GM12878 (cell line): ENCODE measurements around the gene DMD. TPM values are rescaled to one million over a fixed set of nuclear protein-coding genes. Genes with fewer than 3 reads are reported as not detected.

Source experiments
- ATF7 ChIP-seq: fragments of 450-650 bp; IDR thresholded peaks from 2 replicates; pipeline ENCODE4 v1.6.1; 2016; ENCODE audit warnings: low read depth, mild to moderate bottlenecking
- BCLAF1 ChIP-seq: fragments of 450-650 bp; IDR thresholded peaks from 2 replicates; pipeline ENCODE4 v1.6.1; 2017; ENCODE audit warnings: antibody characterized with exemption, mild to moderate bottlenecking, moderate library complexity
- CBX5 ChIP-seq: sonication (generic); IDR thresholded peaks from 2 replicates; pipeline ENCODE4 v1.6.1; 2016; ENCODE audit warnings: low read depth, moderate library complexity, mild to moderate bottlenecking, inconsistent platforms
- EGR1 ChIP-seq, 2 experiments: IDR thresholded peaks; 1 replicate in 1 of 2; 2 replicates in 1 of 2; pipeline ENCODE4 v1.6.1; 2011 to 2012; ENCODE audit warnings: low read depth in 2 of 2, low read length in 2 of 2, borderline replicate concordance in 1 of 2, mild to moderate bottlenecking in 1 of 2, moderate library complexity in 1 of 2
- EP300 ChIP-seq, 2 experiments: fragments of 150-350 bp in 1 of 2; IDR thresholded peaks; 2 replicates each; pipeline ENCODE4 v1.6.1; 2011 to 2012; ENCODE audit warnings: low read depth in 2 of 2, low read length in 2 of 2, borderline replicate concordance in 1 of 2, improper control_type of control experiment in 1 of 2, inconsistent platforms in 1 of 2; ENCODE audit not compliant: control insufficient read depth in 1 of 2
- FOXM1 ChIP-seq: IDR thresholded peaks from 2 replicates; pipeline ENCODE4 v1.6.1; 2012; ENCODE audit warnings: low read depth, mild to moderate bottlenecking, inconsistent platforms, low read length, moderate library complexity
- HDGF ChIP-seq: fragments of 450-650 bp; IDR thresholded peaks from 2 replicates; pipeline ENCODE4 v1.6.1; 2016; ENCODE audit warnings: antibody characterized with exemption
- IKZF1 ChIP-seq: fragments of 450-650 bp; conservative IDR thresholded peaks from 2 replicates; pipeline ENCODE4 v1.6.1; 2017; ENCODE audit warnings: antibody characterized with exemption, mild to moderate bottlenecking
- KAT2A ChIP-seq: conservative IDR thresholded peaks from 2 replicates; pipeline ENCODE4 v1.6.1; 2011; ENCODE audit warnings: low read depth, low read length; ENCODE audit not compliant: control insufficient read depth
- MEF2A ChIP-seq: IDR thresholded peaks from 2 replicates; pipeline ENCODE4 v1.6.1; 2011; ENCODE audit warnings: low read depth, mild to moderate bottlenecking, low read length, moderate library complexity; ENCODE audit not compliant: insufficient read depth
- NFIC ChIP-seq: IDR thresholded peaks from 2 replicates; pipeline ENCODE4 v1.6.1; 2012; ENCODE audit warnings: low read depth, mild to moderate bottlenecking, inconsistent platforms, low read length, moderate library complexity
- PAX5 ChIP-seq: IDR thresholded peaks from 2 replicates; pipeline ENCODE4 v1.6.1; 2011; ENCODE audit warnings: low read depth, low read length, borderline replicate concordance
- RUNX3 ChIP-seq: IDR thresholded peaks from 2 replicates; pipeline ENCODE4 v1.6.1; 2012; ENCODE audit warnings: low read length, inconsistent platforms
- TCF3 ChIP-seq: IDR thresholded peaks from 2 replicates; pipeline ENCODE4 v1.6.1; 2012; ENCODE audit warnings: low read depth, mild to moderate bottlenecking, low read length, borderline replicate concordance; ENCODE audit not compliant: insufficient read depth
- polyA plus RNA-seq, 11 experiments: library from polyadenylated mRNA; depleted of rRNA in 4 of 11; unstranded in 6 of 11; stranded (reverse) in 5 of 11; fragments of >200 nt; fragmentation: Nextera tagmentation in 4 of 11; fragmentation: Illumina TruSeq in 1 of 11; extraction: Ambion mirVana in 4 of 11; extraction: Trizol in 1 of 11; gene quantifications; 1 replicate in 1 of 11; 2 replicates in 10 of 11; pipeline versions ENCODE4 v1.2.1 to v1.2.3, GENCODE V29; 2011 to 2016; ENCODE audit warnings: inconsistent platforms in 2 of 11, missing spikeins in 2 of 11, low read depth in 1 of 11
- total RNA-seq, 4 experiments: library from RNA; depleted of rRNA in 3 of 4; stranded (reverse); fragments of >200 nt in 3 of 4; fragmentation: Illumina TruSeq in 1 of 4; extraction: Trizol in 1 of 4; gene quantifications; 2 replicates each; pipeline versions ENCODE4 v1.2.1 to v1.2.3, GENCODE V29; 2013 to 2021
- TF ChIP-seq, protein P1 (sequence below): IDR thresholded peaks from 2 replicates; pipeline ENCODE4 v1.6.1; 2012; ENCODE audit warnings: low read length, inconsistent platforms

DMD gene
- total and polyA plus RNA-seq, 10 of the 15 experiments (the other 5 are each of a cell fraction or from before 2014, with no cell fraction given), result 1.4 to 24.3 (median 4.3) TPM

- TF ChIP-seq HDGF (no peak), ATF7 (peak; percentile 53; the same call in 1 of the 2 replicates), BCLAF1 (no peak), FOXM1 (peak; percentile 68; the same call in 1 of the 2 replicates), CBX5 (no peak), EGR1 (IDR thresholded peaks at IDR 0.05; ENCODE audit: borderline replicate concordance in 1 of 2, low read depth in 2 of 2, low read length in 2 of 2) (peak; percentile 57 to 94), KAT2A (no peak), NFIC (peak; percentile 47; the same call in 1 of the 2 replicates), TCF3 (peak; percentile 51; the same call in 1 of the 2 replicates), IKZF1 (no peak; the same call in 1 of the 2 replicates), RUNX3 (peak; percentile 82), EP300 (IDR thresholded peaks at IDR 0.05; ENCODE audit: borderline replicate concordance in 1 of 2, control insufficient read depth in 1 of 2, low read depth in 2 of 2, low read length in 2 of 2) (peak; percentile 49 to 63; a peak in 2 of 4 replicates), PAX5 (peak; percentile 77; the same call in 1 of the 2 replicates), MEF2A (peak; percentile 76; the same call in 1 of the 2 replicates)
- TF ChIP-seq, protein P1, sequence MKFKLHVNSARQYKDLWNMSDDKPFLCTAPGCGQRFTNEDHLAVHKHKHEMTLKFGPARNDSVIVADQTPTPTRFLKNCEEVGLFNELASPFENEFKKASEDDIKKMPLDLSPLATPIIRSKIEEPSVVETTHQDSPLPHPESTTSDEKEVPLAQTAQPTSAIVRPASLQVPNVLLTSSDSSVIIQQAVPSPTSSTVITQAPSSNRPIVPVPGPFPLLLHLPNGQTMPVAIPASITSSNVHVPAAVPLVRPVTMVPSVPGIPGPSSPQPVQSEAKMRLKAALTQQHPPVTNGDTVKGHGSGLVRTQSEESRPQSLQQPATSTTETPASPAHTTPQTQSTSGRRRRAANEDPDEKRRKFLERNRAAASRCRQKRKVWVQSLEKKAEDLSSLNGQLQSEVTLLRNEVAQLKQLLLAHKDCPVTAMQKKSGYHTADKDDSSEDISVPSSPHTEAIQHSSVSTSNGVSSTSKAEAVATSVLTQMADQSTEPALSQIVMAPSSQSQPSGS, result 0 out of 2 replicates have a peak, but pooled peaks have one; percentile 56
Observed at GRCh38 chrX:31236231-31236630, 1975.1 kb downstream of the DMD start (continued).
